Subcutaneous abdominal adipose tissue (tissue), 5 donors: Measurements from ENCODE around the gene MRGPRG.
"Not testable (repeated sequence)": the region's sequence is repeated elsewhere in the genome, so short reads cannot be mapped to it uniquely, and the experiment has no call there.

Experiments used
- H3K27ac ChIP-seq: one replicate; pipeline ENCODE4 v1.7.0; 2013; ENCODE audit warnings: low read depth, mild to moderate bottlenecking, inconsistent platforms, low read length, moderate library complexity
- H3K27me3 ChIP-seq, 5 donors: one replicate each; pipeline ENCODE4 v1.7.0; 2013; ENCODE audit warnings: low read length in 5 of 5, inconsistent platforms in 1 of 5; ENCODE audit not compliant: control insufficient read depth in 5 of 5, insufficient read depth in 4 of 5
- H3K36me3 ChIP-seq, 5 donors: one replicate each; pipeline ENCODE4 v1.7.0; 2013; ENCODE audit warnings: low read length in 5 of 5; ENCODE audit not compliant: control insufficient read depth in 5 of 5, insufficient read depth in 5 of 5
- H3K4me1 ChIP-seq, 5 donors: one replicate each; pipeline ENCODE4 v1.7.0; 2013; ENCODE audit warnings: low read length in 5 of 5, mild to moderate bottlenecking in 3 of 5, moderate library complexity in 1 of 5; ENCODE audit not compliant: control insufficient read depth in 5 of 5, insufficient read depth in 5 of 5
- H3K4me3 ChIP-seq, 5 donors: one replicate each; pipeline ENCODE4 v1.7.0; 2013; ENCODE audit warnings: low read length in 5 of 5, low read depth in 1 of 5
- H3K9ac ChIP-seq, 5 donors: one replicate each; pipeline ENCODE4 v1.7.0; 2013; ENCODE audit warnings: low read length in 5 of 5, mild to moderate bottlenecking in 4 of 5, moderate library complexity in 3 of 5
- H3K9me3 ChIP-seq, 5 donors: one replicate each; pipeline ENCODE4 v1.7.0; 2013; ENCODE audit warnings: low read length in 5 of 5; ENCODE audit not compliant: control insufficient read depth in 5 of 5
- donor health status: healthy.
- donor health status: healthy.
- donor health status: healthy.
- donor health status: healthy.
- donor health status: healthy.

MRGPRG gene

GRCh38 chr11:3173795-3174194, 44.8 kb downstream of the MRGPRG start:
- Histone ChIP-seq H3K4me1 (peaks cover 2 to 14% (median 14%) of the 10 kb centered on the region in 5 donors), H3K4me3 (no peak overlapping the region), H3K27me3 (peaks cover 0 to 3% (median 0%) of the 10 kb centered on the region in 5 donors), H3K36me3 (no peaks in the 10 kb centered on the region), H3K27ac (no peak overlapping the region), H3K9ac (no peak overlapping the region), H3K9me3 (peaks cover 0 to 11% (median 5%) of the 10 kb centered on the region in 5 donors)

- Histone ChIP-seq H3K27me3 (peaks cover 0 to 4% (median 3%) of the 10 kb centered on the region in 5 donors), H3K9ac (no peak overlapping the region), H3K4me3 (no peak overlapping the region), H3K9me3 (peaks cover 0 to 11% (median 5%) of the 10 kb centered on the region in 5 donors), H3K27ac (no peak overlapping the region), H3K36me3 (no peaks in the 10 kb centered on the region), H3K4me1 (peaks cover 2 to 17% (median 14%) of the 10 kb centered on the region in 5 donors)
Observed at GRCh38 chr11:3171931-3172560, 46.6 kb downstream of the MRGPRG start.

- no peaks in the 10 kb centered on the region for H3K36me3 ChIP-seq
- H3K27me3 ChIP-seq: peaks cover 0 to 4% (median 3%) of the 10 kb centered on the region in 5 donors
- H3K27ac ChIP-seq: no peak overlapping the region
- peaks cover 0 to 3% (median under 1%) of the 10 kb centered on the region in 5 donors for H3K9me3 ChIP-seq
- H3K9ac ChIP-seq: no peak overlapping the region
- H3K4me3 ChIP-seq: no peak overlapping the region
- H3K4me1 ChIP-seq: peaks cover 2 to 19% (median 14%) of the 10 kb centered on the region in 5 donors
Observed at GRCh38 chr11:3170756-3171650, 47.6 kb downstream of the MRGPRG start.

GRCh38 chr11:3170044-3170755, 48.4 kb downstream of the MRGPRG start:
- Histone ChIP-seq H3K9me3 (no peaks in the 10 kb centered on the region), H3K4me1 (peaks cover 2 to 25% (median 21%) of the 10 kb centered on the region in 5 donors), H3K27me3 (peaks cover 0 to 4% (median 3%) of the 10 kb centered on the region in 5 donors), H3K4me3 (peak overlapping the region in 2 of 5 donors; percentile 59 to 60), H3K27ac (no peak overlapping the region), H3K36me3 (no peaks in the 10 kb centered on the region), H3K9ac (no peak overlapping the region)

GRCh38 chr11:3169255-3170043, 49.2 kb downstream of the MRGPRG start:
- no peaks in the 10 kb centered on the region for H3K9me3 ChIP-seq
- peaks cover 2 to 28% (median 24%) of the 10 kb centered on the region in 5 donors for H3K4me1 ChIP-seq
- no peak overlapping the region for H3K27ac ChIP-seq
- peak overlapping the region; percentile 31 to 60 (median 59) for H3K4me3 ChIP-seq
- H3K36me3 ChIP-seq: no peaks in the 10 kb centered on the region
- H3K27me3 ChIP-seq: peaks cover 0 to 4% (median 3%) of the 10 kb centered on the region in 5 donors
- peak overlapping the region in 3 of 5 donors; percentile 19 to 66 (median 44) for H3K9ac ChIP-seq

- peak overlapping the region in 1 of 5 donors; percentile 66 for H3K9ac ChIP-seq
- H3K36me3 ChIP-seq, H3K9me3 ChIP-seq, H3K27me3 ChIP-seq, H3K27ac ChIP-seq: not testable (repeated sequence)
- peak overlapping the region; percentile 31 to 60 (median 59) for H3K4me3 ChIP-seq
- peaks cover 5 to 34% (median 30%) of the 10 kb centered on the region in 5 donors for H3K4me1 ChIP-seq
Observed at GRCh38 chr11:3168742-3169254, 49.8 kb downstream of the MRGPRG start.
